GM21529 (cell line): ENCODE data around the gene UNKL.

Source experiments
- ATAC-seq: cut with Tn5 transposase; IDR thresholded peaks from one replicate; pipeline ENCODE4 v1.9.1; 2021; ENCODE audit not compliant: unreplicated experiment

Gene UNKL

GRCh38 chr16:1342526-1343427 is 71.7 kb downstream of the UNKL start:
- peak; percentile 81 for ATAC-seq

DNA sequence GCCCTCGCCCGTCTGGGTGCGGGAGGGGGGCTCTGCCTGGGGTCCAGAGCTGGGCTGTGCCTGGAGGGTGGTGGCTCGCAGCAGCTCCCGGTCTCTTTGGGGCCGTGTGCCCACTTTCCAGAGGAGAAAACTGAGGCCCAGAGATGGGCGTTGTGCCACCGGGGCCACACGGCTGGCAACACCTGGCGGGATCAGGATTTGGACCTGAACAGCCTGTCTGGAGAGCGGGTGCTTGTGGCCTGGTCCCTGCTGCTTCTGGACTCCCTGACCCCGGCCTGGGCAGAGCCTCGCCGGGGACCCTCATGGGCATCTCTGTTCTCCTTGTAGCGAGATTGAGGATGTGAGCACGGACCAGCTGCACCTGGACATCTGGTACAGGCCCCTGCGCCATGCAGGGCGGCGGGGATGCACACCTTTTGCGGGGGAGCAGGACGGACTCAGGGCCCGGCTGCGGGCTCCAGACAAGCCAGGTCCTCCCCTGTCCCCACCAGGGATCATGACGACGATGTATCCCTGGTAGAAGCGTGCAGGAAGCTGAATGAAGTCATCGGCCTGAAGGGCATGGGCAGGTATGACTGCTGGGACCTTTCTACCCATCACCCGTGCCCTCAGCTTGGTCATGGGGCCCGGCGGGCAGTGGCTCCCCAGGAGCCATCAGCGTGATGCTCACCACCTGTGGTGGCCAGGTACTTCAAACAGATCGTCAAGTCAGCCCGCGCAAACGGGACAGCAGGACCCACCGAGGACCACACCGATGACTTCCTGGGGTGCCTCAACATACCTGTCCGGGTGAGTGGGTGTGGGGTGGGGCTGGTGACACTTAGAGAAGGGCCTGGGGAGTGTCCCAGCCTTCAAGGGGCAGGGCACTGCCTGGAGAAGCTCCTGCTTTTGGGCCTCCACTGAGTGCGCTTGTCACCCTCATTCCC is 72.7 kb downstream of the UNKL start:
- no peak for ATAC-seq

- no peak for ATAC-seq
These were observed 73.6 kb downstream of the UNKL start for GRCh38 chr16:1340730-1341494.

GRCh38 chr16:1338855-1339675 is 75.4 kb downstream of the UNKL start:
- no peak for ATAC-seq

DNA sequence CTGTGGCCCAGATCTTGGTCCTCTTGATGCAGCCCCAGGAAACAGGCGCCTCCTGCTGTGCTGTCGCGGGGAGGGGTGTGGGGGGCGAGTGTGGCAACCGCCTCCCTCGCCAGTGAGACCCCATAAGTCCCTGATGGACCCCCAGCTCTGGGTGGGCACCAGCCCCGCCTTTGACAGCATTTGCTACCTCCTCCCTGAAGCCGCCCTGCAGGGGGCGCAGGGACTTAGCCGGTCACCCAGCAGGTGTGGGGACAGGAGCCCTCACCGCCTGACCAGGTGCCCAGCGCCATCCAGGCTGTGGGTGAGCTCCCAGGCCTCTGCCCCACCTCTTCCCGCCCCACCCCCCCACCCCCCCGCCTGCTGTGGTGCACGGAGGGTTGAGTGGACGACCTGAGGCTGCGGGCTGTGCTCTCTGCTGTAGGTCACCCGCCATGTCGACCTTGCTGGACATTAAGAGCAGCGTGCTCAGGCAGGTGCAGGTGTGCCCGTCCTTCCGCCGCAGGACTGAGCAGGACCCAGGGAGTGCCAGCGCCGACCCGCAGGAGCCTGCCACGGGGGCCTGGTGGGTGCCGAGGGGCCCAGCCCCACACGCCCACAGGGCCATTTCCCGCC is 76.3 kb downstream of the UNKL start:
- no peak for ATAC-seq

GRCh38 chr16:1337486-1337885 is 77.0 kb downstream of the UNKL start:
- ATAC-seq, result no peak

DNA sequence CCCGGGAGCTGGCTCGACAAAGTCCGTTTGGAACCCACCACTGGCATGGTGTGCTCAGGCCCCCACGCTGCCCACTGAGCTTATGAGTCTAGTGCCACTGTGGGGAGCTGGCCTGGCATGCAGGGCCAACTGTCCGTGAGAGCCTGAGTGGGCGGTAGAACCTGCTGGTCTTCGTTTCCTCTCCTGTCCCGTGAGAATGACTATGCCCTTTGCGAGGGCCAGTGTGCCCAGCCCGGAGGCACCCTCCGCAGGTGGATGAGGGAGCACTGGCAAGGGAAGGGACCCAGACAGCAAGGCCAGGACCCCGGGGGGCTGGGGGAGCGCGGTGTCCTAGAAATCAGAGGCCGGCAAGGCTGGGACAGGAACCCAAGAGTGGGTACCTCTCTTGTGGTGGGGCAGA is 77.9 kb downstream of the UNKL start:
- ATAC-seq, result no peak

DNA sequence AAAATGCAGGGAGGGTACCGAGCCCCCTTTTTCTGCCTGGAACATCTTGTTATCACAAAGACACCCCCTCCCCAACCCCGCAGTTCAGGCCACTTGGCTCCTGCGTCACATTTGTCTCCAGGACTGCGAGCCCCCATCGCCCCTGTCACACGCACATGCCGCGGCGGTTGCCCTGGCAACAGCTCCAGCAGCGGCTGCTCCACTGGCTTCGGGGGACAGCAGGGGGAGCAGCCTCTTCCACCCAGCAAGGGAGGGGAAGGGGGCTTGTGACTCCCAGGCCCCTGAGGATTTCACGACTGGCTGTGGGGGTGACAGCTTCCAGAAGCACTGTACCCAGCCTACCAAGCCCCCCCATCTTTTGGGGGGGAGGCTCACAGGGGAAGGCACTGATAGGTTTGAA is 78.5 kb downstream of the UNKL start:
- no peak for ATAC-seq

DNA sequence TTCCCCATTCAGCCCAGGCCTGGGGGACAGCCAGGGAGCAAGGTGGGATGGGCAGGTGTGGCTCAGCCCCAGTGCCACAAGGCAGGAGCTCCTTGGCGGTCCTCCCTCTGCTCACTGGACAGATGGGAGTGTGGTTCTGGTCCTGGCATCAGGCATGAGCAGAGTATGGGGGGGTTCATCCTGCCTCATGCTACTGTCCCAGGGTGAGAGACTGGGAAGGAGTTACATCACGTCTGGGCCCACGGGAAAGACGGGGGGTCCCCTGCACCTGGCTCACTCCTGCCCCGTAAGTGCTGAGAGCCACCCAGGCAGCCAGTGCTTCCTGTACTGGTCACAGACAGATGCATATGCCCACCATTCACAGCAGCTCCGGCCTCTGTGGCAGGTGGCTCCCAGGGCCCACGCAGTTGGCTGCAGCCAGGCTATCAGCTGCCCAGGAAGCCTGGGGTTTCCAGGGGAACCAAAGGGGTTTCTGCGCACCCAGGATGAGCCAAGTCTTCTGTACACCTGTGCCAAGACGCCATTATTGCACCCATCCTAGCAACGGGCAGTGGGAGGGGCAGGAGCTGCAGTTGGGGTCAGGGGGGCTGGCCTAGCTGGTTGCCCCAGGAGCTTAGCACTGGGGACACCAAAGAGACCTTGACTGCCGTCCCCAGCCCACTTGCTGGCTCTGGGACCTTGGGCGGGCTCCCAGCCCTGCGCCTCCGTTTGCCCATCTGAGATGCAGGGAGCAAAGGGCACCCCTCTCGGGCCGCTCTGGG is 79.1 kb downstream of the UNKL start:
- ATAC-seq, result no peak

- no peak for ATAC-seq
These were observed 79.8 kb downstream of the UNKL start for GRCh38 chr16:1334739-1335138.

DNA sequence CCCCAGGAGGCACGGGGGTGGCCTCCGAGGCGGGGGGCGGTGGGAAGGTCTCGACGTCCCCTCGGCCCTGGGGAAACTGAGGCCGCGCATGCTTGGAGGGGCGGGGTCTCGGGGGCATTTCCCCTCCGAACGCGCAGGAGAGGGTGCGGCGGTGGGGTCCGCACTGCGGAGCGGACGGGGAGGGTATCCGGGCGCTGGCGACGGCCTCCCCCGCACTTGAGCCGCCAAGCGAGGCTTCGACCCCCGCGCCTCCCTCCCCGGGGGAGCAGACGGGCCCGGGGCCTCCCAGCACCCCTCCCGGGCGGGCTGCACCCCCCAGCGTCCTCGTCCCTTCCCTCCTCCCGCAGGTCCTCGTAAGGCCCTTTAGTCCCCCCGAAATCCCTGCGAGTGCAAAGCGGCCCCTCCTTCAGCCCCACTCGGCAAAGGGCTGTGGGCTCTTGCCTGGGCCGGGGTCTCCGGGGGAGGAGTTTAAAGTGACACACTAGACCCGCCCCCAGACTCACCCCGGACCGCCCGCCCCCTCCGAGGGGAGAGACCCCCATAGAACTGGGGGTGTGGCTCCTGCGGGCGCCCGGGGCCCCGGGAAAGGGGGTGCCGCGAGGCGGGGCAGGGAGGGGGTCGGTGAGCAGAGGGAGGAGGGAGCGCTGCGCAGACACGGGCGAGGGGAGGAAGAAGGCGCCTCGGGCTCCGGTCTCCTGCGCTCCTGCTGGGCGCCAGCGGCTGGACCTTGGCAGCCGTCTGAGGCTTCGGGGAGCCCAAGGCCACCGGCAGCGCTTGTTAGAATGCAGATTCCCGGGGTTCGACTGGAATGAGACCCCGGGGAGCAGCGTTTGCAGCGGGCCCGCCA is 80.4 kb downstream of the UNKL start:
- no peak for ATAC-seq

DNA sequence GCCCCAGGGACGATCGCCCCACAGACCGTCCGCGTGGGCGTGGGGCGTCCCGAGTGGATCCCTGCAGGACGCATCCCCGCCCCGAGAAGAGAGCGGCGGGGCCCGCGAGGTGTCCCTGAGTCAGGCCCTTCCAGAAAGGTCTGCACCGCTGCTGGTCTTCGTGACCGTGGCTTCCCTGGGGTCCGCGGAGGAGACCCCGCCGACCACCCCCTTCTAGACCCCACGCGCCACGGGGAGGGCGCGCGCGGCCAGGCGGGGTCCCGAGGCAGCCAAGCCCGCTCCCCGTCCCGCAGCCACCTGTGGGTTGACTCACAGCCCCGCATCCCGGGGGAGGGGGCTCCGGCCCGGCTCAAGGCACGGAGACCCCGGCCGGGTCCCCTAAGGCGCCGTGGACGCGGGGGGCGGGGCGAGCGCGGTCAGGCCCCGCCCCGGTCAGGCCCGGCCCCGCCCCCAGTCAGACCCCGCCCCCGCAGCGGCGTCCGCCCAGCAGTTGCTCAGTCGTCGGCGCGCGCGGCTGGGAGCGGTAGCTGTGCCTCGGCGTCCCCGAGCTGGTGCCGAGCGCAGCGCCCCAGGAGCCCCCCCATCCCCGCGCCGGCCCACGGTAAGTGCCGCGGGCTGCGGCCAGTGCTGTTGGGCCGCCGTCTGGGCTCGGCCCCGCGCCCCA is 81.2 kb downstream of the UNKL start, which contains the start of gene BAIAP3:
Gene BAIAP3 (plus strand): TSS at position 497 of the 664 bp plus-strand sequence. CDS start 4,905 bp downstream, outside the sequence.
- no peak for ATAC-seq

DNA sequence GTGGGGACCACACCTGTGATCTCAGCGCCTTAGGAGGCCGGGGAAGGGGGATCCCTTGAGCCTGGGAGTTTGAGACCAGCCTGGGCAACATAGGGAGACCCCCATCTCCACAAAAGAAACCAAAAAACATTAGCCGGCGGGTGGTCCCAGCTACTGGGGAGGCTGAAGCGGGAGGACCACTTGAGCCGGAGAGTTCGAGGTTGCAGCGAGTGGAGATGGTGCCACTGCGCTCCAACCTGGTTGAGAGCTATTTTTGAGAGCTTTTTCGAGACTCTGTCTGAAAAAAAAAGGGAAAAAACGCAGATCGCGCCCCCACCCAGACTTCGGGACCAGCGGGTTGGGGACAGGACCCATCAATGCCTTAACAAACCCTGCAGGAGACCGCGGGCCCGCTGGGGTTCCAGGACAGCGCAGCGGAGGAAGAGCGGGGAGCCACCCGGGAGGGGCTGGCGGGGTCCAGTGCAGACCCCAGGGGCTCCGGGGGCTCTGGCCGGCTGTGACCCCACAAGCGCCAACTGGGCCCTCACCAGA is 81.8 kb downstream of the UNKL start:
- no peak for ATAC-seq

GRCh38 chr16:1331712-1332617 is 82.5 kb downstream of the UNKL start:
- ATAC-seq, result no peak

- ATAC-seq, result no peak
These were observed 83.4 kb downstream of the UNKL start for GRCh38 chr16:1330931-1331711.
